Central memory CD8-positive, alpha-beta T cell (primary cell): ENCODE measurements around the gene PIH1D2.
"Not testable (repeated sequence)": the region's sequence is repeated elsewhere in the genome, so short reads cannot be mapped to it uniquely, and the experiment has no call there.

Experiments used
- ATAC-seq: fragments of 150-1000 bp; cut with Tn5 transposase; replicated peaks from 2 replicates; pipeline ENCODE4 v1.10.0; 2022; ENCODE audit warnings: mild to moderate bottlenecking, moderate FRiP score, moderate number of reproducible peaks; ENCODE audit not compliant: poor library complexity, severe bottlenecking; ENCODE audit errors: extremely low read depth
- DNase-seq, 2 donors: peaks; one replicate each; pipeline ENCODE4 v3.0.0; 2021; ENCODE audit warnings: low spot score in 2 of 2
- H3K27ac Mint-ChIP-seq: one replicate; pipeline ENCODE4 v1.8.0; 2022; ENCODE audit warnings: low read depth, mild to moderate bottlenecking, moderate library complexity, mixed read lengths
- H3K27me3 Mint-ChIP-seq: one replicate; pipeline ENCODE4 v1.8.0; 2022; ENCODE audit warnings: mixed read lengths
- H3K36me3 Mint-ChIP-seq: one replicate; pipeline ENCODE4 v1.8.0; 2022; ENCODE audit warnings: mild to moderate bottlenecking, moderate library complexity, mixed read lengths; ENCODE audit not compliant: insufficient read depth
- H3K4me1 Mint-ChIP-seq: one replicate; pipeline ENCODE4 v1.8.0; 2022; ENCODE audit warnings: mixed read lengths
- H3K4me3 Mint-ChIP-seq: one replicate; pipeline ENCODE4 v1.8.0; 2022; ENCODE audit warnings: mild to moderate bottlenecking, moderate library complexity, mixed read lengths
- H3K9me3 Mint-ChIP-seq: one replicate; pipeline ENCODE4 v1.8.0; 2022; ENCODE audit warnings: mixed read lengths

PIH1D2 gene

GRCh38 chr11:112096194-112096593 lies 22.4 kb upstream of the PIH1D2 start:
- no peaks in the 10 kb centered on the region for H3K27me3 Mint-ChIP-seq
- ATAC-seq = no peak
- peaks cover 38% of the 10 kb centered on the region for H3K36me3 Mint-ChIP-seq
- H3K9me3 Mint-ChIP-seq = no peaks in the 10 kb centered on the region
- H3K27ac Mint-ChIP-seq = no peak overlapping the region
- no peak overlapping the region for H3K4me3 Mint-ChIP-seq
- peaks cover 5% of the 10 kb centered on the region for H3K4me1 Mint-ChIP-seq
- DNase-seq = no peak

GRCh38 chr11:112095302-112095701 lies 21.5 kb upstream of the PIH1D2 start:
- H3K27me3 Mint-ChIP-seq, DNase-seq, ATAC-seq, H3K9me3 Mint-ChIP-seq, H3K4me3 Mint-ChIP-seq, H3K27ac Mint-ChIP-seq, H3K4me1 Mint-ChIP-seq: not testable (repeated sequence)
- peaks cover 45% of the 10 kb centered on the region for H3K36me3 Mint-ChIP-seq

- Mint-ChIP-seq H3K27me3 (no peaks in the 10 kb centered on the region), H3K9me3 (no peaks in the 10 kb centered on the region), H3K36me3 (peaks cover 75% of the 10 kb centered on the region), H3K4me3 (peak overlapping the region; percentile 94), H3K4me1 (peaks cover 48% of the 10 kb centered on the region), H3K27ac (peak overlapping the region; percentile 98)
- no peak for ATAC-seq
- DNase-seq = no peak
These were observed 13.4 kb upstream of the PIH1D2 start for GRCh38 chr11:112087212-112087611.

- Mint-ChIP-seq H3K4me1 (peaks cover 48% of the 10 kb centered on the region), H3K9me3 (no peaks in the 10 kb centered on the region), H3K27ac (peak within 1 kb of the TSS; percentile 98), H3K4me3 (peak within 1 kb of the TSS; percentile 94), H3K36me3 (peaks cover 73% of the 10 kb centered on the region), H3K27me3 (no peaks in the 10 kb centered on the region)
- ATAC-seq (peak; percentile 92), DNase-seq (peak; percentile 95)
These were observed 12.8 kb upstream of the PIH1D2 start, which contains the start of the genes SDHD and TIMM8B for GRCh38 chr11:112086422-112087191. TSS of gene SDHD (plus strand) at chr11:112086873. CDS start at chr11:112086908, 35 bp downstream. TSS of gene TIMM8B (minus strand) at chr11:112086756. CDS start at chr11:112086723, 33 bp downstream.

- DNase-seq (no peak), ATAC-seq (peak; percentile 48)
- Mint-ChIP-seq H3K9me3 (no peaks in the 10 kb centered on the region), H3K4me1 (peaks cover 48% of the 10 kb centered on the region), H3K27me3 (no peaks in the 10 kb centered on the region), H3K27ac (peak overlapping the region; percentile 98), H3K36me3 (peaks cover 70% of the 10 kb centered on the region), H3K4me3 (peak overlapping the region; percentile 94)
These were observed 12.1 kb upstream of the PIH1D2 start for GRCh38 chr11:112085822-112086421.

- Mint-ChIP-seq H3K4me3 (no peak overlapping the region), H3K36me3 (peaks cover 73% of the 10 kb centered on the region), H3K4me1 (peaks cover 26% of the 10 kb centered on the region), H3K27me3 (no peaks in the 10 kb centered on the region), H3K27ac (no peak overlapping the region), H3K9me3 (no peaks in the 10 kb centered on the region)
- DNase-seq = no peak
- no peak for ATAC-seq
These were observed 8.9 kb upstream of the PIH1D2 start for GRCh38 chr11:112082729-112083128.

GRCh38 chr11:112062923-112063322 lies 10.9 kb downstream of the PIH1D2 start:
- H3K4me3 Mint-ChIP-seq = no peak overlapping the region
- H3K36me3 Mint-ChIP-seq = peaks cover 22% of the 10 kb centered on the region
- H3K4me1 Mint-ChIP-seq = no peaks in the 10 kb centered on the region
- no peaks in the 10 kb centered on the region for H3K27me3 Mint-ChIP-seq
- H3K9me3 Mint-ChIP-seq = no peaks in the 10 kb centered on the region
- H3K27ac Mint-ChIP-seq = no peak overlapping the region
- ATAC-seq (no peak), DNase-seq (no peak)

- H3K4me1 Mint-ChIP-seq = peaks cover 5% of the 10 kb centered on the region
- H3K4me3 Mint-ChIP-seq = no peak overlapping the region
- peaks cover 38% of the 10 kb centered on the region for H3K36me3 Mint-ChIP-seq
- H3K9me3 Mint-ChIP-seq = no peaks in the 10 kb centered on the region
- no peak for DNase-seq
- H3K27ac Mint-ChIP-seq = no peak overlapping the region
- H3K27me3 Mint-ChIP-seq = no peaks in the 10 kb centered on the region
- ATAC-seq = no peak
These were observed 15.7 kb downstream of the PIH1D2 start for GRCh38 chr11:112058103-112058502.

GRCh38 chr11:112057170-112057569 lies 16.6 kb downstream of the PIH1D2 start:
- Mint-ChIP-seq H3K36me3 (peaks cover 40% of the 10 kb centered on the region), H3K4me3 (no peak overlapping the region), H3K27me3 (no peaks in the 10 kb centered on the region), H3K9me3 (no peaks in the 10 kb centered on the region), H3K4me1 (peaks cover 5% of the 10 kb centered on the region), H3K27ac (peak overlapping the region; percentile 27)
- ATAC-seq (no peak), DNase-seq (no peak)

GRCh38 chr11:112051768-112052167 lies 22.0 kb downstream of the PIH1D2 start:
- Mint-ChIP-seq H3K36me3 (peaks cover 45% of the 10 kb centered on the region), H3K4me1 (peaks cover 19% of the 10 kb centered on the region), H3K27me3 (no peaks in the 10 kb centered on the region), H3K27ac (no peak overlapping the region), H3K9me3 (no peaks in the 10 kb centered on the region), H3K4me3 (no peak overlapping the region)
- DNase-seq (no peak), ATAC-seq (no peak)

- Mint-ChIP-seq H3K9me3 (no peaks in the 10 kb centered on the region), H3K4me3 (no peak overlapping the region), H3K4me1 (peaks cover 19% of the 10 kb centered on the region), H3K36me3 (peaks cover 48% of the 10 kb centered on the region), H3K27ac (peak overlapping the region; percentile 62), H3K27me3 (no peaks in the 10 kb centered on the region)
- no peak for DNase-seq
- no peak for ATAC-seq
These were observed 23.1 kb downstream of the PIH1D2 start for GRCh38 chr11:112050721-112051120.

- H3K4me3 Mint-ChIP-seq = no peak overlapping the region
- H3K9me3 Mint-ChIP-seq = no peaks in the 10 kb centered on the region
- no peaks in the 10 kb centered on the region for H3K27me3 Mint-ChIP-seq
- no peak for ATAC-seq
- peaks cover 50% of the 10 kb centered on the region for H3K36me3 Mint-ChIP-seq
- H3K4me1 Mint-ChIP-seq = peaks cover 19% of the 10 kb centered on the region
- H3K27ac Mint-ChIP-seq = peak overlapping the region; percentile 2
- DNase-seq = no peak
These were observed 24.0 kb downstream of the PIH1D2 start for GRCh38 chr11:112049777-112050176.

- not testable (repeated sequence) for H3K27ac Mint-ChIP-seq, H3K4me3 Mint-ChIP-seq, DNase-seq, H3K27me3 Mint-ChIP-seq, ATAC-seq, H3K9me3 Mint-ChIP-seq
- H3K4me1 Mint-ChIP-seq = peaks cover 19% of the 10 kb centered on the region
- H3K36me3 Mint-ChIP-seq = peaks cover 54% of the 10 kb centered on the region
These were observed 25.6 kb downstream of the PIH1D2 start for GRCh38 chr11:112048256-112048655.
